Retinal pigment epithelial cell (primary cell): ENCODE data around the gene ISL2.

Experiments used
- DNase-seq: peaks from one replicate; pipeline ENCODE4 v3.0.0-alpha.2; 2010; ENCODE audit warnings: low read depth
- H3K4me3 ChIP-seq: 2 replicates; pipeline ENCODE4 v1.5.1; 2011; ENCODE audit warnings: mild to moderate bottlenecking, low read length, control low read depth, moderate library complexity
- CTCF ChIP-seq: conservative IDR thresholded peaks from 2 replicates; pipeline ENCODE4 v1.5.1; 2011; ENCODE audit warnings: low read depth, low read length, control low read depth, inconsistent platforms

Gene ISL2

DNA sequence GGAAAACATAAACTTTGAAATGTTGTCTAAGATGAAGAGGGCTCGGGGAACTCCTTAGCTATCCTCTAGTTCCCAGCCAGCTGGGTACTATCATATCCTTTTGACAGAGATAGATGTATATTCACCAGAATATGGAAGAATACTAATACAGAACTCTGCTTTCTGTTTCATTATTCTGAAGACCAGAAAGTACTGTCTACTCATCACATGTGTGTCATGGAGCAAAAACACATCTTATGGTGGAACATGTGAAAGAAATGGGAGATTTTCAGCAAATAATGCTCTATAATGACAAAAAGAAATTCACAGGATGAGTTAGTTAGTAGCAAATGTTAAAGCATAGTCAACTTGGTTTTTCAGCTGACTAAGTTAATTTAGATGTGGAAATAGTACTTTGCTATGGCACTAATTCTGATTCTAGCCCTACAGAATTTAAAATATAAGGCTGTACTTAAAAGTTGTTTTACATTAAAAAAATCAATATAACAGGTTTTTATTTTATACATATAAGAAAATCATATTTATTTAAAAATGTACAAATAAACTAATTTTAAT is 16.5 kb downstream of the ISL2 start:
- H3K4me3 ChIP-seq, result no peak overlapping the region
- TF ChIP-seq CTCF, result no peak
- no peak for DNase-seq

DNA sequence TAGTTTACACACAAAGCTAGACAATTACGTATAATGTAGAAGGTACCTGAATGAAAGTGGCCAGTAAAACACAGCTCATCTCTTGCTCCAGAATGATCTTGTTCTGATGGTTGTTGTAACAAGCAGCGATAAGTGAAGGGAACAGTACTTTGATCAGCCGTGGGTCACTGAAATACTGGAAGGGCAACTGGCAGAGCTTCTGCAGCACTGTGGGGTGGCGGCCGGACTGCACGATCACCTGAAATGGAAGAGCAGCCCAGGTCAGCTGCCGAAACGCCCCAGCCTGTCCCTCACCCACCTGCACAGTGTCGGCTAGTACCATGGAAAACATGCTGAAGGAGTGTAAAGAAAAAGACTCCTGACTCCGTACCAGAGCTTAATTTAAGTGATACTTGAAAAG is 17.3 kb downstream of the ISL2 start:
- DNase-seq, result no peak
- H3K4me3 ChIP-seq, result no peak overlapping the region
- TF ChIP-seq CTCF, result no peak

DNA sequence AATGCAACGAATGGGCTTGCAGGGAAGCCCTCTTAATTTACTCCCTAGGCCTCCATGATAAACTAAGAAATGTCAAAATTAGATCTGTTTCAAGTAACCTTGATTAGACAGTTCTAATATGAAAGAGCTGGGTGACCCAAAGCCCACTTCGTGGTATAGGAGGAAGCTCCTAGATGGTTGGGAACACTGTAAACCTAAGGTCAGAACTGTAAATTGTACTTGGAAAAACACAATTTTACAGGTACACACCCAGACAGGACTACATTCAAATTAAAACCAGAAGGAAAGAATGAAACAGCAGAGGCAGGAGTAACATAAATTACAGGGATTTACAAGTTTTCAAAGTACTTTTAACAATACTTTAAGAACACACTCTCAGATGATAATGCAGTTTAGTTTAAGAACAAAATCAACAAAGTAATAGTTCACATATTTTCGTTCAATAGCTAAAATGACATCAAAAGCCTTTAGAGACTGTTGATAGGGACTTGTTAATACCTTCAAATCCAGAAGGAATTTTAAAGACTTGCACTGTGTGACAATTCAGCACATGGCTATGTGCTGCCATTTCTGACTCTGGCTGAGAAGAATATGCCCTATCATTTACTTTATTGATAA is 18.4 kb downstream of the ISL2 start:
- no peak overlapping the region for H3K4me3 ChIP-seq
- TF ChIP-seq CTCF, result no peak
- DNase-seq, result no peak

GRCh38 chr15:76358453-76358852 is 21.9 kb downstream of the ISL2 start:
- no peak for TF ChIP-seq CTCF
- H3K4me3 ChIP-seq, result no peak overlapping the region
- no peak for DNase-seq

- H3K4me3 ChIP-seq, result no peak overlapping the region
- no peak for TF ChIP-seq CTCF
- DNase-seq, result no peak
Measured at GRCh38 chr15:76359152-76359551, 22.6 kb downstream of the ISL2 start.

DNA sequence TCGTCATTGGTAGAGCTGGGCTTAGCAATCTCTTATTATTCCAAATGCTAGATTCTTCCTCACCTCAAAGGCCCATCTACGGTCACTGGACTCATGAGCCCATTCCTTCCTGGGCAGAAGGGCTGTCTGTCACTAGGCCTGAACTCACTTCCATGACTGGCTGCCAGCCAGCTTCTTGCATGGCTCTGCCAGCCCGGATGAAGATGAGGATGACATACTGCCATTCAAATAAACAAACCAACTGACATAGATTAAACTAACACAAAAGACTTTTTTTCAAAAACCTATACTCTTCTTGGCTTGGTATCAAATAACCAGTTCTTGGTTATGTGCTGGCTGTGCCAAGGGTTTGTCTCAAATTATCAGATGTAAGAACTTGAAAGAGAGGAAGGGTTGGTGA is 23.8 kb downstream of the ISL2 start:
- no peak for TF ChIP-seq CTCF
- DNase-seq, result no peak
- H3K4me3 ChIP-seq, result no peak overlapping the region

GRCh38 chr15:76363251-76363650 is 26.7 kb downstream of the ISL2 start:
- TF ChIP-seq CTCF, result no peak
- no peak overlapping the region for H3K4me3 ChIP-seq
- no peak for DNase-seq
